IMR-90 (cell line): ENCODE measurements around the gene SGSH. TPM values are rescaled to one million over a fixed set of nuclear protein-coding genes. Genes with fewer than 3 reads are reported as not detected.

ENCODE experiments used
- ATAC-seq: fragments of 200-7000 bp; cut with Tn5 transposase; 2 replicates; pipeline ENCODE4 v1.9.1; 2020; ENCODE audit warnings: low read depth, mild to moderate bottlenecking, moderate library complexity
- BruUV-seq: library from RNA; stranded (reverse); fragments of 400-500 nt; replicated peaks from 2 replicates; lab custom pipeline; 2021; lab: Mats Ljungman, UMichigan
- CTCF ChIA-PET: fragments of 300-600 bp; formaldehyde crosslinking; extraction: SDS; loops from one replicate; lab custom pipeline; 2021; ENCODE audit warnings: antibody characterized with exemption; lab: Yijun Ruan, JAX
- POLR2A ChIA-PET: fragments of 300-600 bp; sonication (Branson Sonifier 250); formaldehyde crosslinking; loops from one replicate; lab custom pipeline; 2022; ENCODE audit warnings: antibody characterized with exemption; ENCODE audit not compliant: unreplicated experiment; lab: Charles Lee
- DNase-seq: peaks from one replicate; pipeline ENCODE4 v3.0.0; 2013
- H2AFZ ChIP-seq: replicated peaks from 2 replicates; pipeline ENCODE3; 2013; ENCODE audit warnings: low read length, mild to moderate bottlenecking; ENCODE audit not compliant: poor library complexity
- H2AK5ac ChIP-seq: 2 replicates; pipeline ENCODE4 v1.6.1; 2013; ENCODE audit warnings: low read depth, low read length, inconsistent platforms
- H2AK9ac ChIP-seq: replicated peaks from 2 replicates; pipeline ENCODE3; 2013; ENCODE audit warnings: mild to moderate bottlenecking, low read depth, low read length, moderate library complexity; ENCODE audit not compliant: poor library complexity
- H2BK120ac ChIP-seq: 2 replicates; pipeline ENCODE4 v1.6.1; 2013; ENCODE audit warnings: low read depth, low read length, inconsistent platforms
- H2BK15ac ChIP-seq: 3 replicates; pipeline ENCODE4 v1.6.1; 2013; ENCODE audit warnings: low read depth, low read length, inconsistent platforms
- H2BK20ac ChIP-seq: 2 replicates; pipeline ENCODE4 v1.6.1; 2013; ENCODE audit warnings: low read depth, mild to moderate bottlenecking, inconsistent platforms, low read length, moderate library complexity
- H2BK5ac ChIP-seq: 2 replicates; pipeline ENCODE4 v1.6.1; 2013; ENCODE audit warnings: mild to moderate bottlenecking, low read depth, low read length, inconsistent platforms; ENCODE audit not compliant: poor library complexity, severe bottlenecking
- H3K14ac ChIP-seq: replicated peaks from 2 replicates; pipeline ENCODE4 v1.6.1; 2013; ENCODE audit warnings: low read depth, low read length, inconsistent platforms
- H3K18ac ChIP-seq: 2 replicates; pipeline ENCODE4 v1.6.1; 2013; ENCODE audit warnings: low read depth, low read length, control low read depth
- H3K23ac ChIP-seq: 2 replicates; pipeline ENCODE4 v1.6.1; 2013; ENCODE audit warnings: low read depth, low read length, inconsistent platforms
- H3K27ac ChIP-seq: 2 replicates; pipeline ENCODE4 v1.5.1; 2013; ENCODE audit warnings: mild to moderate bottlenecking, control low read depth, low read length; ENCODE audit not compliant: insufficient read depth
- H3K27me3 ChIP-seq: 2 replicates; pipeline ENCODE4 v1.6.1; 2013; ENCODE audit warnings: low read length; ENCODE audit not compliant: control insufficient read depth, insufficient read depth
- H3K36me3 ChIP-seq: 2 replicates; pipeline ENCODE4 v1.6.1; 2013; ENCODE audit warnings: low read length, mixed read lengths; ENCODE audit not compliant: control insufficient read depth, insufficient read depth
- H3K4ac ChIP-seq: 2 replicates; pipeline ENCODE4 v1.6.1; 2013; ENCODE audit warnings: low read depth, low read length, inconsistent platforms
- H3K4me1 ChIP-seq: 2 replicates; pipeline ENCODE4 v1.6.1; 2013; ENCODE audit warnings: low read length, mixed read lengths; ENCODE audit not compliant: control insufficient read depth, insufficient read depth
- H3K4me2 ChIP-seq: 2 replicates; pipeline ENCODE4 v1.6.1; 2013; ENCODE audit warnings: low read depth, mild to moderate bottlenecking, control low read depth, low read length, moderate library complexity
- H3K4me3 ChIP-seq: 2 replicates; pipeline ENCODE4 v1.5.1; 2013; ENCODE audit warnings: low read depth, mild to moderate bottlenecking, control low read depth, low read length, moderate library complexity; ENCODE audit not compliant: insufficient read depth
- H3K56ac ChIP-seq: 2 replicates; pipeline ENCODE4 v1.6.1; 2013; ENCODE audit warnings: low read length, inconsistent platforms; ENCODE audit not compliant: insufficient read depth; ENCODE audit errors: extremely low read depth
- H3K79me1 ChIP-seq, 2 experiments: 2 replicates each; pipeline ENCODE4 v1.6.1; 2013; ENCODE audit warnings: low read length in 2 of 2, inconsistent platforms in 1 of 2, low read depth in 1 of 2
- H3K9ac ChIP-seq: 2 replicates; pipeline ENCODE4 v1.6.1; 2013; ENCODE audit warnings: low read depth, low read length, control low read depth
- H3K9me1 ChIP-seq: 2 replicates; pipeline ENCODE4 v1.6.1; 2013; ENCODE audit warnings: low read length, inconsistent platforms; ENCODE audit not compliant: insufficient read depth
- H3K9me3 ChIP-seq: 2 replicates; pipeline ENCODE4 v1.6.1; 2013; ENCODE audit warnings: low read length; ENCODE audit not compliant: control insufficient read depth, insufficient read depth
- H4K20me1 ChIP-seq: 2 replicates; pipeline ENCODE4 v1.6.1; 2013; ENCODE audit warnings: low read length, inconsistent platforms; ENCODE audit not compliant: insufficient read depth
- H4K5ac ChIP-seq: 2 replicates; pipeline ENCODE4 v1.6.1; 2013; ENCODE audit warnings: mild to moderate bottlenecking, low read depth, low read length, control low read depth
- H4K8ac ChIP-seq, 2 experiments: 2 replicates each; pipeline ENCODE4 v1.6.1; 2013; ENCODE audit warnings: low read depth in 2 of 2, low read length in 2 of 2, control low read depth in 1 of 2, inconsistent platforms in 1 of 2
- H4K91ac ChIP-seq: 2 replicates; pipeline ENCODE4 v1.6.1; 2013; ENCODE audit warnings: low read depth, low read length, inconsistent platforms; ENCODE audit not compliant: insufficient read depth
- BHLHE40 ChIP-seq: fragments of 150-350 bp; IDR thresholded peaks from 2 replicates; pipeline ENCODE4 v1.6.1; 2016; ENCODE audit warnings: mild to moderate bottlenecking, low read depth, low read length
- CHD1 ChIP-seq: IDR thresholded peaks from 2 replicates; pipeline ENCODE4 v1.6.1; 2012; ENCODE audit warnings: low read depth, low read length, improper control_type of control experiment
- FOS ChIP-seq: fragments of 150-350 bp; IDR thresholded peaks from 2 replicates; pipeline ENCODE4 v1.6.1; 2016; ENCODE audit warnings: low read depth, low read length
- MAFK ChIP-seq: IDR thresholded peaks from 2 replicates; pipeline ENCODE4 v1.6.1; 2012; ENCODE audit warnings: low read depth, low read length, improper control_type of control experiment
- MAZ ChIP-seq: IDR thresholded peaks from 2 replicates; pipeline ENCODE4 v1.6.1; 2012; ENCODE audit warnings: low read depth, mild to moderate bottlenecking, low read length, improper control_type of control experiment, moderate library complexity, borderline replicate concordance
- MXI1 ChIP-seq: IDR thresholded peaks from 2 replicates; pipeline ENCODE4 v1.6.1; 2012; ENCODE audit warnings: low read depth, mild to moderate bottlenecking, low read length, moderate library complexity, borderline replicate concordance
- NFE2L2 ChIP-seq: fragments of 150-350 bp; IDR thresholded peaks from 2 replicates; pipeline ENCODE4 v1.6.1; 2016; ENCODE audit warnings: low read depth, mild to moderate bottlenecking, low read length
- POLR2A ChIP-seq: IDR thresholded peaks from 2 replicates; pipeline ENCODE4 v1.6.1; 2012; ENCODE audit warnings: mild to moderate bottlenecking, low read depth, low read length
- RFX5 ChIP-seq: IDR thresholded peaks from 2 replicates; pipeline ENCODE4 v1.8.0; 2012; ENCODE audit warnings: low read depth, mild to moderate bottlenecking, low read length, moderate library complexity
- SMC3 ChIP-seq: fragments of 150-350 bp; IDR thresholded peaks from 2 replicates; pipeline ENCODE4 v1.6.1; 2016; ENCODE audit warnings: low read depth, mild to moderate bottlenecking, antibody characterized with exemption, low read length, moderate library complexity
- WGBS, 2 experiments: methylation state at CpG; one replicate each; pipeline versions ENCODE4 v1.1.5 to v1.1.7; 2013; ENCODE audit warnings: missing lambda C conversion rate in 2 of 2; ENCODE audit not compliant: insufficient read length in 1 of 2; ENCODE audit errors: extremely low coverage in 2 of 2; 5-methylcytosine and 5-hydroxymethylcytosine counted together
- dilution Hi-C: fragments of 300-500 bp; cut with HindIII; formaldehyde crosslinking; loops from one replicate; pipeline ENCODE4 v1.14.3; 2018; ENCODE audit warnings: low sequenced_read_pairs; ENCODE audit not compliant: unreplicated experiment
- in situ Hi-C: fragments of 300-500 bp; cut with MboI; formaldehyde crosslinking; loops from 3 replicates; pipeline ENCODE4 v1.14.3; 2019; ENCODE audit warnings: low sequenced_read_pairs, inconsistent platforms, mixed read lengths
- intact Hi-C: fragments of 100-400 bp; cut with micrococcal nuclease; formaldehyde crosslinking; loops from 2 replicates; pipeline ENCODE4 v1.10.0; 2022
- polyA plus RNA-seq, 3 experiments: library from polyadenylated mRNA; depleted of rRNA; stranded (reverse); fragments of >200 nt; gene quantifications; 2 replicates each; pipeline ENCODE4 v1.2.3, GENCODE V29; 2012; ENCODE audit warnings: low replicate concordance in 1 of 3
- total RNA-seq: library from RNA; depleted of rRNA; stranded (reverse); fragments of >200 nt; gene quantifications from 2 replicates; pipeline ENCODE4 v1.2.3, GENCODE V29; 2012
- TF ChIP-seq, protein P1 (sequence below): conservative IDR thresholded peaks from 2 replicates; pipeline ENCODE4 v1.5.1; 2012; ENCODE audit warnings: mild to moderate bottlenecking, low read depth, low read length, improper control_type of control experiment
- TF ChIP-seq, protein P2 (sequence below): fragments of 150-350 bp; IDR thresholded peaks from 2 replicates; pipeline ENCODE4 v1.6.1; 2016; ENCODE audit warnings: low read depth, mild to moderate bottlenecking, low read length, moderate library complexity, borderline replicate concordance
- TF ChIP-seq, protein P3 (sequence below): fragments of 150-350 bp; IDR thresholded peaks from 2 replicates; pipeline ENCODE4 v1.6.1; 2017; ENCODE audit warnings: mild to moderate bottlenecking, antibody characterized with exemption, low read length, low read depth

Gene SGSH
- total and polyA plus RNA-seq, 2 of the 4 experiments (the other 2 are of a cell fraction): 3.0 to 41.5 TPM

DNA sequence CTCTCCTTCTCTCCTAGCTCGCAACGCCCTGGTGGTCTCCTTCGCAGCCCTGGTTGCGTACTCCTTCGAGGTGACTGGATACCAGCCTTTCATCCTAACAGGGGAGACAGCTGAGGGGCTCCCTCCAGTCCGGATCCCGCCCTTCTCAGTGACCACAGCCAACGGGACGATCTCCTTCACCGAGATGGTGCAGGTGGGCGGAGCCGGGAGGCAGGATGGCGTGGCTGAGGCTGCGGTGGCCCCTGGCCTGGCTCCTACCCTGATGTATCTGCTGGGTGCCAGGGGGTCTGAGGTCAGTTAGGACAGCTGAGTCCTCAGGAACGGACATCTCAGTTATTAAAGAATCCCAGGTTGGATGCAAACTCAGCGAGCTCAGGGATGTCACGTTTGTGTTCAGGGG, 16.8 kb upstream of the SGSH start:
- Histone ChIP-seq H3K9ac (no peak overlapping the region), H2BK5ac (no peak overlapping the region)

More for the DNA sequence above, 16.8 kb upstream of the SGSH start:
- no peak overlapping the region for H2AFZ ChIP-seq
- H3K9me1 ChIP-seq: no peaks in the 10 kb centered on the region
- H3K23ac ChIP-seq: no peak overlapping the region
- no peaks in the 10 kb centered on the region for H4K20me1 ChIP-seq
- peaks cover 51% of the 10 kb centered on the region for H3K36me3 ChIP-seq
- no peak overlapping the region for H3K56ac ChIP-seq
- no peak overlapping the region for H2AK9ac ChIP-seq
- ATAC-seq: no peak
- POLR2A ChIA-PET: no interaction called here
- BruUV-seq: no TSS peak
- H4K5ac ChIP-seq: no peak overlapping the region
- H3K9me3 ChIP-seq: peaks cover 14% of the 10 kb centered on the region
- DNase-seq: no peak
- H4K91ac ChIP-seq: no peak overlapping the region
- no peaks in the 10 kb centered on the region for H3K27me3 ChIP-seq
- dilution Hi-C loops (no loop called here), intact Hi-C loops (no loop called here), in situ Hi-C loops (no loop called here)
- H2AK5ac ChIP-seq: no peak overlapping the region
- WGBS, 2 experiments: 95% methylated on average over 3 of the region's 17 CpGs; no CpG with 5 or more reads in 1 of the 2 experiments
- H4K8ac ChIP-seq: no peak overlapping the region
- no peak overlapping the region for H2BK120ac ChIP-seq
- H3K79me1 ChIP-seq: no peaks in the 10 kb centered on the region
- no peak overlapping the region for H3K14ac ChIP-seq
- no peak overlapping the region for H2BK15ac ChIP-seq
- H2BK20ac ChIP-seq: no peak overlapping the region
- no peak overlapping the region for H3K18ac ChIP-seq
- no peak overlapping the region for H3K4me3 ChIP-seq
- no peak overlapping the region for H3K4ac ChIP-seq
- CTCF ChIA-PET: no interaction called here
- H3K27ac ChIP-seq: no peak overlapping the region
- no peak for TF ChIP-seq MXI1
- TF ChIP-seq MAZ: no peak
- TF ChIP-seq NFE2L2: no peak
- TF ChIP-seq, protein P1, sequence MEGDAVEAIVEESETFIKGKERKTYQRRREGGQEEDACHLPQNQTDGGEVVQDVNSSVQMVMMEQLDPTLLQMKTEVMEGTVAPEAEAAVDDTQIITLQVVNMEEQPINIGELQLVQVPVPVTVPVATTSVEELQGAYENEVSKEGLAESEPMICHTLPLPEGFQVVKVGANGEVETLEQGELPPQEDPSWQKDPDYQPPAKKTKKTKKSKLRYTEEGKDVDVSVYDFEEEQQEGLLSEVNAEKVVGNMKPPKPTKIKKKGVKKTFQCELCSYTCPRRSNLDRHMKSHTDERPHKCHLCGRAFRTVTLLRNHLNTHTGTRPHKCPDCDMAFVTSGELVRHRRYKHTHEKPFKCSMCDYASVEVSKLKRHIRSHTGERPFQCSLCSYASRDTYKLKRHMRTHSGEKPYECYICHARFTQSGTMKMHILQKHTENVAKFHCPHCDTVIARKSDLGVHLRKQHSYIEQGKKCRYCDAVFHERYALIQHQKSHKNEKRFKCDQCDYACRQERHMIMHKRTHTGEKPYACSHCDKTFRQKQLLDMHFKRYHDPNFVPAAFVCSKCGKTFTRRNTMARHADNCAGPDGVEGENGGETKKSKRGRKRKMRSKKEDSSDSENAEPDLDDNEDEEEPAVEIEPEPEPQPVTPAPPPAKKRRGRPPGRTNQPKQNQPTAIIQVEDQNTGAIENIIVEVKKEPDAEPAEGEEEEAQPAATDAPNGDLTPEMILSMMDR: no peak
- no peak for TF ChIP-seq RFX5
- no peak for TF ChIP-seq MAFK
- no peak for TF ChIP-seq POLR2A
- no peak for TF ChIP-seq BHLHE40
- TF ChIP-seq, protein P2, sequence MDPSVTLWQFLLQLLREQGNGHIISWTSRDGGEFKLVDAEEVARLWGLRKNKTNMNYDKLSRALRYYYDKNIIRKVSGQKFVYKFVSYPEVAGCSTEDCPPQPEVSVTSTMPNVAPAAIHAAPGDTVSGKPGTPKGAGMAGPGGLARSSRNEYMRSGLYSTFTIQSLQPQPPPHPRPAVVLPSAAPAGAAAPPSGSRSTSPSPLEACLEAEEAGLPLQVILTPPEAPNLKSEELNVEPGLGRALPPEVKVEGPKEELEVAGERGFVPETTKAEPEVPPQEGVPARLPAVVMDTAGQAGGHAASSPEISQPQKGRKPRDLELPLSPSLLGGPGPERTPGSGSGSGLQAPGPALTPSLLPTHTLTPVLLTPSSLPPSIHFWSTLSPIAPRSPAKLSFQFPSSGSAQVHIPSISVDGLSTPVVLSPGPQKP: no peak
- TF ChIP-seq, protein P3, sequence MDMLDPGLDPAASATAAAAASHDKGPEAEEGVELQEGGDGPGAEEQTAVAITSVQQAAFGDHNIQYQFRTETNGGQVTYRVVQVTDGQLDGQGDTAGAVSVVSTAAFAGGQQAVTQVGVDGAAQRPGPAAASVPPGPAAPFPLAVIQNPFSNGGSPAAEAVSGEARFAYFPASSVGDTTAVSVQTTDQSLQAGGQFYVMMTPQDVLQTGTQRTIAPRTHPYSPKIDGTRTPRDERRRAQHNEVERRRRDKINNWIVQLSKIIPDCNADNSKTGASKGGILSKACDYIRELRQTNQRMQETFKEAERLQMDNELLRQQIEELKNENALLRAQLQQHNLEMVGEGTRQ: no peak
- TF ChIP-seq CHD1: no peak
- TF ChIP-seq FOS: no peak
- no peak for TF ChIP-seq SMC3
- no peak overlapping the region for H3K4me2 ChIP-seq
- H3K4me1 ChIP-seq: no peaks in the 10 kb centered on the region
